ENCODE data around the gene FRMPD4.

Gene FRMPD4

DNA sequence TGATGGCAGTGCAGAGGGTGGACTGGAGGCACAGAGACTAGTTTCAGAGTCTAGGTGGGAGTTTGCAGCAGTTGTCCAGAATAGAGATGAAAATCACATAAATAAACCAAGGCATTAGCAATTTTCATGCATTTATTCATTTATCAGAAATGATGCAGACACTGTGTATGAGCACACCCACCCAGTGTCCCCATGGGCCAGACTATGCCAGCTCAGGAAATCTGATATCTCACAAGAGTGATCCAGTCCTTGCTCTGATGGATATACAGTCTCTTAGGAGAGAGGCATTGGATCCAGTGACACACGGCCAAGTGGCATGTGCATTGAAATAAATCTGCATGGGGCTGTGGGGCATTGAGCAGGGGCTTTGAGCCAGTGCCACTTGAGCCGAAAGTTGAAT, 228.2 kb downstream of the FRMPD4 start:
- no peak for DNase-seq (ENCODE audit: low read depth, low spot score)

DNA sequence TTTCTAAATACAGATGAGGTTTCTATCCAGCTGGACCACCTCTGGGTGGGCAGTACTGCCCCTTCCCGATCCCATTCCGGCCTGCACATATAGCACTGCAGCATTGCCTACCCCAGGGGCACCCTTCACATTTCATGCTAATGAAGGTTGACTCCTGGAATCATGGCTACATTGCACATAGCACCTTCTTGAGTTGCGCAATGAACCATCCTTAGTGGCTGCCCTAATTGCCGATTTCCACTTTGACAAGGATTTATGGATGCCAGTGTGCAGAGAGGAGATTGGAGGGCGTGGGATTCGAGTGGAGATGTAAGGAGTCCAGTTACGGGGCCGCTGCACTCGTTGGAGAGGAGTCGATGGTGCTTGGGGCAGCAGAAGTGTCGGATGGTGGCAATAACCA, 229.0 kb downstream of the FRMPD4 start:
- no peak for DNase-seq (ENCODE audit: low read depth, low spot score)

GRCh38 chrX:12370497-12370986, 232.3 kb downstream of the FRMPD4 start:
- no peak for DNase-seq (ENCODE audit: low read depth, low spot score)

DNA sequence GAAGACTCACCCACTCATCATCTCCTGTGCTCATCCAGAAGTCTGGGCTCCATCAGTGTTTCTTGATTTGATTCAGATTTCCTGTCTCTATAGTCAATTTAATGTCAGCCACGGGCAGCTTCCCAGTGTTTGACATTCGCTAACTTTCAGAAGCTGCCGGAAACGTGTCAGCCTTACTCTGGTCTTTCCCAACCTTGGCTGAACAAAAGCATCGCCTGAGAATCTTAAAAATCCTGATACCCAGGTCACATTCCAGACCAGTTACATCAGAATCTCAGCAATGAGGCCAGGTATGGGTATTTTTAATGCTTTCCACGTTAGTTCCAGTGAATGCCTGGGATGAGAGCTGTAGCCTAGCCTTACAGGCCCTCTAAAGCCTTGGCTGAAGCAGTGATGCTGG, 233.8 kb downstream of the FRMPD4 start:
- DNase-seq (ENCODE audit: low read depth, low spot score), result no peak

- DNase-seq (ENCODE audit: low read depth, low spot score), result no peak
Measured at GRCh38 chrX:12374286-12374685, 236.0 kb downstream of the FRMPD4 start.

DNA sequence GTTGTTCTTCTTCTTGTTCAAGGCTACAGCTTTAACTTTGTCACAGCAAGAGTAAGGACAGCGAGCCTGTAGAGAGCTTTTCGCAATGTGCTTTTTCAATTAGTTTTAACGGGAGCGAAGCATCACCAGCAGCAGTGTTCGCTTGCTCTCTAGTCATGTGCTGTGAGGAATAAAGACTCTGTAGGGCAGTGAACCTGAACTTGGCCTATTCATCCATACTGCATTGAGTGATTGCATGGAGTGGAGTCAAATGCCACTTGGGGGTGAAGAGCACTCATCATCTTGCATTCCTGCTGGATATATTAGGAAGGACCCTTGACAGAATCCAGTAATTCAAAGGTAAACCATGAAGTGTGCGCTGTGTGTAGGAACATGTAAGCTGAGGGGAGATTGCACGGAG, 240.0 kb downstream of the FRMPD4 start:
- no peak for DNase-seq (ENCODE audit: low read depth, low spot score)

DNA sequence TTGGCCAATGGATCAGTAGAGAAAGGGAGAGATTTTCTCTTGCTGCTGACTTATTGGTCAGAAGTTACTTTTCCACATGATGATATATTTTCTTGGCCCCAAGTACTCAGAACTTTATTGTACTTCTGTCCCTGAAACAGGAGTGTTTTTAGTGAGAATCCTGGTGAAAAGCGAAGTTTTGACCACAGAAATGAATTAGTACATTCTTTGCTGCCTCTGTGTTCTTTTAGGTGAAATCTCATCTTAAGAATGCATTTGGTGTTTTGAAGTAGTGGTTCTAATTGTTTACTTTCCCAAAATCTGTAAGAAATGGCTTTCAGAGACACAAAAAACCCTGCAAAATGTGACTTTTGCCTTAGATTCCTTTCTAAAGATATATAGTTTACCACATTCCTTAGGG, 240.4 kb downstream of the FRMPD4 start:
- DNase-seq (ENCODE audit: low read depth, low spot score), result no peak

GRCh38 chrX:12379671-12380070, 241.4 kb downstream of the FRMPD4 start:
- no peak for DNase-seq (ENCODE audit: low read depth, low spot score)

DNA sequence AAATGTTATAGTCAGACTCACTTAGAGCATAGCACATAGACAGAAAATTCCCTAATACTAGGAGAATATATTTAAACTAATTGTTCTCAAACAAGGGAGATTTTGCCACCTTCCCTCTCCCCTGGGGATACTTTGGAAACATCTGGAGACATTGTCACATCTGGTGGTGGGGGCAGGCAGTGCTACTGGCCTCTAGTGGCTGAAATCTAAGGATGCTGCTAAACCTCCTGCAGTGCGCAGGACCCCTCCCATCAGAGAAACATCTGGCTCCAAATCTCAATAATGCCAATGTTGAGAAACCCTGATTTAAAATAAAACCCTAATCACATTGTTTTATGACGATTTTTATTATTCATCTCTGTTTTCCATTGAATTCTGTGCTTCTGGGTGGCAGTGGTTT, 244.9 kb downstream of the FRMPD4 start:
- DNase-seq (ENCODE audit: low read depth, low spot score), result no peak

GRCh38 chrX:12390301-12390700, 252.0 kb downstream of the FRMPD4 start:
- no peak for DNase-seq (ENCODE audit: low read depth, low spot score)

DNA sequence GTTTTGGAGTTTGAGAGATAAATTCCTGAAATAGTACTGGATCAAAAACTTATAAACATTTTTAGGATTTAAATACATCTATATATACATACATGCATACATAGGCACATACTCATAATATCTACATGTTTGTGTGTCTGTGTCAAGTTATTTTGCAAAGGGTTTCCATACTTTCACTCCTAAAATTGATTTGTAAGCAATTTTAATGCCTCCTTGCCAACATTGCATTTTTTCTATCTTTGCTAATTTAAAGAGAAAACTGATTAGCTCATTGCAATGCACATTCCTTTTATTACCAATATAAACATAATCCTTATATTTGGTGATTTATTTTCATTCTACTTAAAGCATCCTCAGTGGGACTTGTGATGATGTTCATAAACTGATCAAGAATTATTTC, 258.3 kb downstream of the FRMPD4 start:
- no peak for DNase-seq (ENCODE audit: low read depth, low spot score)

DNA sequence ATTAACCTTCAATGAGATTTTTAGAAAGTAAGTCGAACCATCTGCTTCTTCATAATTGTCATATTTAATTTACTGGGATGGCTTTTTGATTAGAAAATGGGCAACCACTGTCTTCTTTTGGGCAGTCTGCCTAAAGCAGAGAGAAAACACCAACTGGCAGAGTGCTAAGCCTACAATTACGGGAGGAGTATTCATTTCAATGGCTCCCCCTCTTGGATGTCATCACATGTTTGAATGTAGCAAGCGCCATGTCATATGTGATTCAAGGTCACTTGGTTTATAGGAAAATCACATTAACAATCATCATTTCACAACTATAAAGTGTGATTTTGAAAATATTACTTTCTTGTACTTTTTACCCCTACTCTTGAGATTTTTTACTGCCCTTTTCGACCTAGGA, 261.9 kb downstream of the FRMPD4 start:
- DNase-seq (ENCODE audit: low read depth, low spot score), result no peak

DNA sequence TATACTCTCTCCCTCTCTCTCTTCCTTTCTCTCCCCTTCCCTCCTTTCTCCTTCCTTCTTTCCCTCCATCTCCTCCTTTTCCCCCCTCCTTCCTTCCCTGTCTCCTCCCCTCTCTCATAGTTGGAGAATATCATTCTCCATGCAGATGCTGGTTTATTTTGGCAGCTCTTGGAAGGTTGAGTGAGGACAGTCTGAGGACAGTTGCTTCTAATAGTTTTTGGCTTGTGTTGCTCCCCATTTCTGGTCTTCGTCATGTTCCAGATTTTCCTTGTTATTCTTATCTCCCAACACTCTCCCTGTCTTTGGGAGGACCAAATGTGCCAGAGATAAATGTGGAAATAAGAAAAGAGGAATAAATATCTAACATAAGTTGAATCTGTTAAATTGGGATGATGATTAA, 263.0 kb downstream of the FRMPD4 start:
- DNase-seq (ENCODE audit: low read depth, low spot score), result no peak

- DNase-seq (ENCODE audit: low read depth, low spot score), result no peak
Measured at GRCh38 chrX:12403474-12404082, 265.3 kb downstream of the FRMPD4 start.

- no peak for DNase-seq (ENCODE audit: low read depth, low spot score)
Measured at GRCh38 chrX:12405306-12405705, 267.0 kb downstream of the FRMPD4 start.

GRCh38 chrX:12410523-12410922, 272.2 kb downstream of the FRMPD4 start:
- DNase-seq (ENCODE audit: low read depth, low spot score), result no peak

DNA sequence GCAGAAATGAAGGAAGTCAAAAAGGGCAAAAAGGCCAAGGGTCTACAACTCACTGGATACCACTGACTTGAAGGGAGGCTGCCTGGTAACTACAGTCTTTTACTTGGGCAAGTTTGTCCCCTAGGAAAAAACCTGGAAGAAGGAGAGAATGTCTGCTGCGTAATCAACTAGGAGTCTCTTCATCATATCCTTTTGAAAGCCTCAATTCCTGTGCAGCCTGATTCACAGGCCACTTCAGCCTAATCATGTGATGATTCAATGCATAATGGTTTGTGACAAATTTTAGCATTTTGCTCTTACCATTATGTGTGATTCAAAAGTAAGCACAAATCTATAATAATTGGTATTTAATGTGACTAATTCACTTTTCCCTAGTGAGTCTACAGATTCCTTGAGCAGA, 273.6 kb downstream of the FRMPD4 start:
- DNase-seq (ENCODE audit: low read depth, low spot score), result no peak

GRCh38 chrX:12412561-12412960, 274.3 kb downstream of the FRMPD4 start:
- DNase-seq (ENCODE audit: low read depth, low spot score), result no peak

GRCh38 chrX:12419591-12419990, 281.3 kb downstream of the FRMPD4 start:
- DNase-seq (ENCODE audit: low read depth, low spot score), result no peak

DNA sequence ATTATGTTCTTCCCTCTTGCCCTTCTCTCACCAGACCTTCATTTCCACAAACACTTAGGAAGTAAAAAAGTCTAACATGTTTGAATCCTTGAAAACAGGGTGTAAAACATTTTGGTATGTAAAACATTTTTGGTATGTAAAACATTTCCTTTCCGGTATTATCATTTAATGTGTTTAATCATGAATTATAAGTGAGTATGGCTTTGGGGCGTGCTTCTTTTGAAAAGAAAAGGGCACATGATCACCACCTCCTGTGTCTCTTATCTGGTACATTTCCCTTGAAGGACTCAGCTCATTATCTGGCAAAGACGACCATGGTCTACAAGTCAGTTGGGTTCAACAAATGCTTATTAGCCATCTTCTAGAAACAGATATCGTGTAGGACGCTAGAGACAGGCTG, 283.6 kb downstream of the FRMPD4 start:
- no peak for DNase-seq (ENCODE audit: low read depth, low spot score)

DNA sequence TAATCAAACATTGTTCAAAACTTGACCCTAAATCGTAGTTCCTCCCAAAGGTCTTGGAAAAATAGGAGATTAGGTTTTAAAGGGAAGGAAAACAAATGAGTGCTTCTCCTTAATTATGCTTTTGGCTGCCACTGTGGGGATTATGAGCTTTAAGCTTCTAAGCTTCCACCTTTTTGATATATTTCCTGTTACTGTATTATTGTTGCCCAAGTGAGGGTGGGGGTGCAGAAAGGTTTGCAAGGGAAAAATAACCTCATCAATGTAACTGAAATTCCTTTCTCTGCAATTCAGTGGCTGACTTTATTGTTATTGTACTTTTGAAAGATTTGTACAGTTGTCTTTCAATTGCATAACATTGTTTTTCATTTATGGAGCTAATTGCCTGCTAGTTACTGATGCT, 285.1 kb downstream of the FRMPD4 start:
- no peak for DNase-seq (ENCODE audit: low read depth, low spot score)

DNA sequence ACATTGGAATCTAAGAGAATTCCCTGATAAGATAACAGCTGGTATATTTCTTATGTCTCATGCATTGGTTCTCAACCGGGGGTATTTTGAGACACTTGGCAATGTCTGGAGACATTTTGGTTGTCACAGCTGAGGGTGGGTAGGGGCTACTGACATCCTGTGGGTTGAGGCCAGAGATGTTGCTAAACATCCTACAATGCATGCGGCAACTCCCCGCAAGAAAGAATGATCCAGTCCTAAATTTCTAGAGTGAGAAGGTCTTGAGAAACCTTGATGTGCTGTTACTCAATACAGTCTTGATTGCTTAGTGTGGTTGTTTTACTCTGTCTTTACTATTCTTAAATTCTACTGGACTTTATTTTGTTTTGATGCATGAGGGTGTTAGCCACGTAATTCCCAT, 287.2 kb downstream of the FRMPD4 start:
- no peak for DNase-seq (ENCODE audit: low read depth, low spot score)

DNA sequence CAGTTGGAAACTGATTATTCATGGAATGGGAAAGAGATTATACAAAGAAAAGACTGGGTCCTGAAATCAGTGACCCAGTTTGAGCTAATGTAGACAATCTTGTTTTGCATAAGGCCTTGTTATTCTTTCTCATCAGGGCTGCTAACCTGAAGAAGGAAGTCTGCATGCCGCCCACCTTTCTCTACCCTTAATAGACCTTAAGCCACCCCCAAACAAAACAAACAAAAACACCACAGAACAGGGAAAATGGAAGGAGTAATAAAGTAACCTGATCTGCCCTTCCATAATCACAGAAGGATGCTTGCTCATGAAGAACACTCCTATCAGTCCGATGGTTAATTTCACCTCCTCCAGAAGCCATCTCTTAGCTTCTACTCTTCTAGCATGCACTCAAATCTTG, 288.1 kb downstream of the FRMPD4 start:
- no peak for DNase-seq (ENCODE audit: low read depth, low spot score)

GRCh38 chrX:12434493-12434892, 296.2 kb downstream of the FRMPD4 start:
- no peak for DNase-seq (ENCODE audit: low read depth, low spot score)

Measured in brain pericyte (primary cell).